Sigmoid colon (tissue), 7 donors: ENCODE data around the gene PSORS1C2. TPM values are rescaled to one million over a fixed set of nuclear protein-coding genes. Genes with fewer than 3 reads are reported as not detected.

Source experiments
- DNase-seq: peaks from one replicate; pipeline ENCODE4 v3.0.0-alpha.2; 2019
- H3K27ac ChIP-seq, 4 donors: fragments of 200-600 bp; sonication (generic); one replicate each; pipeline ENCODE4 v1.5.1; 2016 to 2019; ENCODE audit warnings: mild to moderate bottlenecking in 1 of 4
- H3K27me3 ChIP-seq, 3 donors: fragments of 200-600 bp; sonication (generic); one replicate each; pipeline ENCODE4 v1.5.1; 2019; ENCODE audit warnings: mild to moderate bottlenecking in 1 of 3
- H3K36me3 ChIP-seq, 4 donors: fragments of 200-600 bp; sonication (generic); one replicate each; pipeline ENCODE4 v1.5.1; 2016 to 2019
- H3K4me1 ChIP-seq, 4 donors: fragments of 200-600 bp; sonication (generic); one replicate each; pipeline ENCODE4 v1.5.1; 2017 to 2019
- H3K4me3 ChIP-seq, 4 donors: fragments of 200-600 bp; sonication (generic); one replicate each; pipeline ENCODE4 v1.5.1; 2017 to 2019; ENCODE audit warnings: mild to moderate bottlenecking in 2 of 4, moderate library complexity in 1 of 4
- H3K9me3 ChIP-seq, 4 donors: fragments of 200-600 bp in 3 of 4; sonication (generic) in 3 of 4; one replicate each; pipeline versions ENCODE4 v1.5.1 to v1.6.1; 2013 to 2019
- EP300 ChIP-seq, 4 donors: sonication (generic); formaldehyde crosslinking; IDR thresholded peaks; one replicate each; pipeline ENCODE4 v1.6.1; 2017; ENCODE audit warnings: antibody characterized with exemption in 4 of 4
- POLR2A ChIP-seq, 2 donors: fragments of 450-650 bp; IDR thresholded peaks; one replicate each; pipeline ENCODE4 v1.6.1; 2016; ENCODE audit warnings: antibody characterized with exemption in 2 of 2, mild to moderate bottlenecking in 2 of 2, moderate library complexity in 2 of 2
- POLR2AphosphoS5 ChIP-seq, 4 donors: sonication (generic); formaldehyde crosslinking; IDR thresholded peaks; one replicate each; pipeline ENCODE4 v1.6.1; 2017; ENCODE audit warnings: antibody characterized with exemption in 4 of 4
- WGBS, 2 donors: extraction: QIAGEN DNeasy Blood & Tissue Kit; methylation state at CpG; one replicate each; pipeline ENCODE4 v1.1.7; 2013; 5-methylcytosine and 5-hydroxymethylcytosine counted together
- intact Hi-C: fragments of 100-400 bp; cut with DNase I; formaldehyde crosslinking; loops from one replicate; pipeline ENCODE4 v1.15.1; 2023
- polyA plus RNA-seq, 3 donors: library from polyadenylated mRNA; stranded (reverse); fragments of 200-250 nt; gene quantifications; one replicate each; pipeline ENCODE4 v1.2.3, GENCODE V29; 2013
- total RNA-seq, 4 donors: library from RNA; depleted of rRNA; stranded (reverse); fragments of >200 nt; gene quantifications; one replicate each; pipeline ENCODE4 v1.1.0, GENCODE V29; 2016
- TF ChIP-seq, protein P1 (sequence below), 4 experiments: fragments of 450-650 bp in 3 of 4; fragments of 200-600 bp in 1 of 4; IDR thresholded peaks; one replicate each; pipeline ENCODE4 v1.5.1; 2016 to 2019; ENCODE audit warnings: antibody characterized with exemption in 4 of 4, mild to moderate bottlenecking in 3 of 4, moderate library complexity in 2 of 4
- donor health status: healthy with polysubstance abuse.
- donor health status: Bipolar disorder and iron deficiency.
- donor health status: healthy.

The PSORS1C2 gene
- total and polyA plus RNA-seq, 7 donors, result not detected

DNA sequence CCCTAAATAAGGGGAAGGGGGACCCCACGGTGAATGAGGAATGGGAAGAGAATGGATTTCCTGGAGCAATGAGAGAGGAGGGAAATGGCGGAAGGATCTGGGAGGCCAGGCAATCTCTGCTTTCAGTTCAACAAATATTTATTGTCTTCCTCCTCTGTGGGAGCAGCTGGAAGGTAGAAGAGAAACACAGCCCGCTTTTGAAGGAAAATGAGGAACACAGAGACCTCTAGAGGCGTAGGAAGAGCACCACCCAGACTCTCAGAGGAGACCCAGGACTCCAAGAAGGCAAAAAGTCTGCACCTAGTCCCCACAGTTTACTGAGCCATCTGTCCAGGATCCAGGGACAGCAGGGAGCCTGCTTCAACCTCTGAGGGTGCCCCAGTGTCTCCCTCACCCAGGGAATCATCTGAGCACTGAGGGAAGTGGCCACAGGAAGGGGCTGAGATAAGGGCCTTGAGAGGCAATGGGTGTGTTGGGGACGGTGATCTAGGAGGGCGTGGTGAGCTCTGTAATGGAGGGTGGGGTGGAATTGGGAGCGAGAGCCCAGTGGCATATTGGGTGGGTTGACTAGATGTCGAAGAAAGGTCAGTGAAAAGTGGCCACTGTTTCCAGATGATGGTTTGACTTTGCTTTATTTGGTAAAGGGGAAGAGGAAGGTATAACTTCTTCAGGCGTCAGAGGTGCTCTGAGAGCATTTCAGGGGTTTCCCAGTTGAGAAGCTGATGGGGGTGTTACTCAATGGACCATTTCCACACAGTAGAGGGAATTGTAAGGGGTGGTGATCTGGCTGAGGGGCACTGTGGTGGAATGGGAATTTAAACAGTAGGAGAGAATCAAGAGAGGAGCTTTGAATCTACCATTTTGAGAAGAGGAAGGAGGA is 23.7 kb downstream of the PSORS1C2 start:
- peak overlapping the region; percentile 59 to 78 (median 68) for H3K27ac ChIP-seq
- WGBS, 2 donors, result 23 to 48% methylated on average over 9 of the region's 9 CpGs
- TF ChIP-seq, protein P1, sequence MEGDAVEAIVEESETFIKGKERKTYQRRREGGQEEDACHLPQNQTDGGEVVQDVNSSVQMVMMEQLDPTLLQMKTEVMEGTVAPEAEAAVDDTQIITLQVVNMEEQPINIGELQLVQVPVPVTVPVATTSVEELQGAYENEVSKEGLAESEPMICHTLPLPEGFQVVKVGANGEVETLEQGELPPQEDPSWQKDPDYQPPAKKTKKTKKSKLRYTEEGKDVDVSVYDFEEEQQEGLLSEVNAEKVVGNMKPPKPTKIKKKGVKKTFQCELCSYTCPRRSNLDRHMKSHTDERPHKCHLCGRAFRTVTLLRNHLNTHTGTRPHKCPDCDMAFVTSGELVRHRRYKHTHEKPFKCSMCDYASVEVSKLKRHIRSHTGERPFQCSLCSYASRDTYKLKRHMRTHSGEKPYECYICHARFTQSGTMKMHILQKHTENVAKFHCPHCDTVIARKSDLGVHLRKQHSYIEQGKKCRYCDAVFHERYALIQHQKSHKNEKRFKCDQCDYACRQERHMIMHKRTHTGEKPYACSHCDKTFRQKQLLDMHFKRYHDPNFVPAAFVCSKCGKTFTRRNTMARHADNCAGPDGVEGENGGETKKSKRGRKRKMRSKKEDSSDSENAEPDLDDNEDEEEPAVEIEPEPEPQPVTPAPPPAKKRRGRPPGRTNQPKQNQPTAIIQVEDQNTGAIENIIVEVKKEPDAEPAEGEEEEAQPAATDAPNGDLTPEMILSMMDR (IDR thresholded peaks at IDR 0.05), result no peak
- TF ChIP-seq POLR2AphosphoS5 (IDR thresholded peaks at IDR 0.05) (no peak), EP300 (IDR thresholded peaks at IDR 0.05) (no peak), POLR2A (IDR thresholded peaks at IDR 0.05) (no peak)
- DNase-seq, result no peak
- no peaks in the 10 kb centered on the region for H3K9me3 ChIP-seq
- intact Hi-C loops, result no loop called here
- no peaks in the 10 kb centered on the region for H3K36me3 ChIP-seq
- peaks cover 0 to 42% (median 31%) of the 10 kb centered on the region in 4 donors for H3K4me1 ChIP-seq
- no peaks in the 10 kb centered on the region for H3K27me3 ChIP-seq
- peak overlapping the region; percentile 6 to 35 (median 30) for H3K4me3 ChIP-seq

- Histone ChIP-seq H3K27me3 (no peaks in the 10 kb centered on the region), H3K9me3 (no peaks in the 10 kb centered on the region), H3K36me3 (no peaks in the 10 kb centered on the region), H3K4me1 (peaks cover 0 to 42% (median 31%) of the 10 kb centered on the region in 4 donors), H3K4me3 (peak within 1 kb of the TSS; percentile 6 to 35 (median 30)), H3K27ac (peak within 1 kb of the TSS; percentile 59 to 78 (median 68))
- peak; percentile 97 for DNase-seq
- TF ChIP-seq POLR2A (IDR thresholded peaks at IDR 0.05), result no peak
- peak in 3 of 4 donors; percentile 29 to 54 (median 48) for TF ChIP-seq POLR2AphosphoS5 (IDR thresholded peaks at IDR 0.05)
- WGBS, 2 donors, result 4 to 40% methylated on average over 3 of the region's 3 CpGs
- intact Hi-C loops, result no loop called here
Observed at GRCh38 chr6:31114541-31114878, 24.4 kb downstream of the PSORS1C2 start, which contains the start of gene PSORS1C1. Gene PSORS1C1, plus strand, starts transcription at chr6:31114800. Its CDS starts 14,833 bp downstream, at chr6:31129633.

GRCh38 chr6:31113861-31114540 is 24.9 kb downstream of the PSORS1C2 start:
- TF ChIP-seq EP300 (IDR thresholded peaks at IDR 0.05) (no peak), POLR2A (IDR thresholded peaks at IDR 0.05) (no peak), POLR2AphosphoS5 (IDR thresholded peaks at IDR 0.05) (no peak)
- TF ChIP-seq, protein P1 (IDR thresholded peaks at IDR 0.05), result no peak
- peak overlapping the region; percentile 59 to 78 (median 68) for H3K27ac ChIP-seq
- no peaks in the 10 kb centered on the region for H3K27me3 ChIP-seq
- H3K4me3 ChIP-seq, result no peak overlapping the region
- no peaks in the 10 kb centered on the region for H3K9me3 ChIP-seq
- peaks cover 0 to 42% (median 31%) of the 10 kb centered on the region in 4 donors for H3K4me1 ChIP-seq
- WGBS, 2 donors, result 65 to 86% methylated on average over 7 of the region's 7 CpGs
- H3K36me3 ChIP-seq, result no peaks in the 10 kb centered on the region
- DNase-seq, result no peak
- intact Hi-C loops, result no loop called here

DNA sequence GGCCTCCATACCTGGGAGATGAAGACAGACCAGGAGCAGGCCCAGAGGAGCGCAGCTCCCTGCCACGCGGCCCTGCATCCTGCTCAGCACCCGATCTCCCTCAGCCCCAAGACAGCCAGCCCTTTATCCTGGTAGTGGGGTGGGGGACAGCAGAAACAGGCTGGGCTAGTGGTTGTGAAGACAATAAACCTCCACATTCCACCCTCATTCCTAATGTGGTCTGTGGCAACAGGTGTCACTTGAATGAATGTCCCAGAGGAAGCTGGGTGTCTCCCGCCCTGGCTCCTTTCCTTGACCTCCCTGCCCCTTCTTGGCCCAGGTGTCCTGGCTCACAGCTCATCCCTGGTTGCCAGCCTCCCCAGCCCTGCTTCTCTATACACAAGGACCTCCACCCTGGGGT is 26.4 kb downstream of the PSORS1C2 start, which contains the start of gene C6orf15:
TSS of gene C6orf15 (minus strand) at position 98 of the 400 bp plus-strand sequence. CDS start at position 78, 20 bp downstream.
- no peak within 1 kb of the TSS for H3K27ac ChIP-seq
- WGBS, 2 donors, result 88 to 95% methylated on average over 5 of the region's 5 CpGs
- peaks cover 0 to 38% (median 31%) of the 10 kb centered on the region in 4 donors for H3K4me1 ChIP-seq
- no peak within 1 kb of the TSS for H3K4me3 ChIP-seq
- TF ChIP-seq EP300 (IDR thresholded peaks at IDR 0.05), result no peak
- TF ChIP-seq POLR2AphosphoS5 (IDR thresholded peaks at IDR 0.05), result no peak
- no peak for TF ChIP-seq POLR2A (IDR thresholded peaks at IDR 0.05)
- TF ChIP-seq, protein P1 (IDR thresholded peaks at IDR 0.05), result no peak
- DNase-seq, result no peak
- H3K9me3 ChIP-seq, result no peaks in the 10 kb centered on the region
- no peaks in the 10 kb centered on the region for H3K27me3 ChIP-seq
- H3K36me3 ChIP-seq, result no peaks in the 10 kb centered on the region
- intact Hi-C loops, result no loop called here

GRCh38 chr6:31111712-31112111 is 27.2 kb downstream of the PSORS1C2 start:
- TF ChIP-seq POLR2A (IDR thresholded peaks at IDR 0.05) (no peak), EP300 (IDR thresholded peaks at IDR 0.05) (no peak), POLR2AphosphoS5 (IDR thresholded peaks at IDR 0.05) (no peak)
- TF ChIP-seq, protein P1 (IDR thresholded peaks at IDR 0.05), result no peak
- intact Hi-C loops, result no loop called here
- 92% methylated on average over 13 of the region's 13 CpGs for WGBS, 2 donors

More at GRCh38 chr6:31111712-31112111, 27.2 kb downstream of the PSORS1C2 start:
- H3K27me3 ChIP-seq, result no peaks in the 10 kb centered on the region
- H3K9me3 ChIP-seq, result no peaks in the 10 kb centered on the region
- no peak overlapping the region for H3K27ac ChIP-seq
- DNase-seq, result no peak
- no peak overlapping the region for H3K4me3 ChIP-seq
- peaks cover 0 to 31% (median 28%) of the 10 kb centered on the region in 4 donors for H3K4me1 ChIP-seq
- no peaks in the 10 kb centered on the region for H3K36me3 ChIP-seq
